WERI-Rb-1 (cell line): ENCODE results near the gene NUP88.

Source experiments
- DNase-seq: peaks from one replicate; pipeline ENCODE4 v3.0.0-alpha.2; 2020
- H3K27ac ChIP-seq: fragments of 250-450 bp; sonication (Bioruptor Pico); 2 replicates; pipeline ENCODE4 v1.5.1; 2020; ENCODE audit warnings: mild to moderate bottlenecking, moderate library complexity
- H3K27me3 ChIP-seq: fragments of 250-450 bp; sonication (Bioruptor Pico); 2 replicates; pipeline ENCODE4 v1.5.1; 2021; ENCODE audit warnings: mild to moderate bottlenecking, low read depth, moderate library complexity; ENCODE audit not compliant: insufficient read depth, severe bottlenecking
- H3K36me3 ChIP-seq: fragments of 250-450 bp; sonication (Bioruptor Pico); 2 replicates; pipeline ENCODE4 v1.5.1; 2020; ENCODE audit warnings: mild to moderate bottlenecking, moderate library complexity
- H3K4me3 ChIP-seq: 2 replicates; pipeline ENCODE4 v1.5.1; 2011; ENCODE audit warnings: low read depth, mild to moderate bottlenecking, control low read depth, low read length
- H3K9me3 ChIP-seq: fragments of 250-450 bp; sonication (Bioruptor Pico); 2 replicates; pipeline ENCODE4 v1.5.1; 2021; ENCODE audit warnings: mild to moderate bottlenecking, moderate library complexity; ENCODE audit not compliant: severe bottlenecking
- CTCF ChIP-seq: IDR thresholded peaks from 2 replicates; pipeline ENCODE4 v1.5.1; 2011; ENCODE audit warnings: low read depth, mild to moderate bottlenecking, control low read depth, inconsistent platforms, low read length

The NUP88 gene

GRCh38 chr17:5379351-5380107 is 39.9 kb downstream of the NUP88 start:
- Histone ChIP-seq H3K27me3 (no peaks in the 10 kb centered on the region), H3K4me3 (no peak overlapping the region), H3K27ac (no peak overlapping the region), H3K9me3 (no peaks in the 10 kb centered on the region), H3K36me3 (peaks cover 95% of the 10 kb centered on the region)
- DNase-seq, result no peak
- TF ChIP-seq CTCF, result no peak

DNA sequence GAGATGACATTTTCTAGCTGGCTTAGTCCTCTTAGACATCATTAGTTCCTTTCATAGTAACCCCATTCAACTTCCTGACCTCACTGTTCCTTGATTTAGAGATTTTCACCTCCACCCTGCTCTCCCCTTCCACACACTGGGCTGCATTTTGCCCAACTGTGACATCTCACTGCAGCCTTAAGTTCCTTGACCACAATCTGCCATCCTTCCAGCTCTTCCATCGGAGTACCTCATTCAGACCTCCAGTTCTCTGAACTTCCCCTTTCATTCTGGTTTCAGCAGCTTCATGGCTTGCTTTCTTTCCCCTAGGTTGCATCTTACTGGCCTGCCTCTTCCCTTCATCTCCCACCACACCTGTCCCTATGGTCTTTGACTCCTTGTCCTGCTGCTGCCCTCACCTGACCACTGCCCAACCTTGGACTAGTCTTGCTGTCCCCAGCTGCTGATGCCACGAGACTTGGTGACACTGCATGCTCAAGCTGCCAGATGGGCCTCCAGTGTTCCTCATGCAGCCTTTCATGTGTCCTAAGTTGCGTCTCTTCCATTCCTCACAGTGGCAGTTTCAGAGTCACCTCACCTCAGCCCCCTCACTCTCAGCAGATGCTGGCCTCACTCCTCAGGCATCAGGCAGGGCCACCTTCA is 40.8 kb downstream of the NUP88 start:
- TF ChIP-seq CTCF, result no peak
- no peak for DNase-seq
- peaks cover 95% of the 10 kb centered on the region for H3K36me3 ChIP-seq
- H3K27me3 ChIP-seq, result no peaks in the 10 kb centered on the region
- H3K27ac ChIP-seq, result no peak overlapping the region
- H3K4me3 ChIP-seq, result no peak overlapping the region
- H3K9me3 ChIP-seq, result no peaks in the 10 kb centered on the region

DNA sequence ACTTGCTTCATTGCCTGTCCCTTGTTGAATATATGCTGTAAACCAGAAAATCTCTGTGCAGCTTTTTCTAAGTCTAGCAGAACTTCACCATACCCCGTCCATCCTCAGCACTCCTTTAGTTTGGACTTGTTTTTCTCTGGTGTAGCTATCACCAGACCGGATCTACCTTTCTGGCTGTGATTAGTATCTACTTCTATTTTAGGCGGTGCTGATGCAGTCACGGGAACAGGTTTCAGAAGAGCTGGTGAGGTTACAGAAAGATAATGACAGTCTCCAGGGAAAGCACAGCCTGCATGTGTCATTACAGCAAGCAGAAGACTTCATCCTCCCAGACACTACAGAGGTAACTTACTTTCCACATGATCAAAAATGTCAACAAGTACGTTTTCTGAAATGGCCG is 46.4 kb downstream of the NUP88 start:
- H3K4me3 ChIP-seq, result no peak overlapping the region
- peaks cover 85% of the 10 kb centered on the region for H3K36me3 ChIP-seq
- TF ChIP-seq CTCF, result no peak
- H3K27me3 ChIP-seq, result no peaks in the 10 kb centered on the region
- no peak for DNase-seq
- no peak overlapping the region for H3K27ac ChIP-seq
- H3K9me3 ChIP-seq, result no peaks in the 10 kb centered on the region

GRCh38 chr17:5370411-5370810 is 49.1 kb downstream of the NUP88 start:
- no peak for DNase-seq
- Histone ChIP-seq H3K4me3 (no peak overlapping the region), H3K9me3 (no peaks in the 10 kb centered on the region), H3K27ac (no peak overlapping the region), H3K36me3 (peaks cover 73% of the 10 kb centered on the region), H3K27me3 (no peaks in the 10 kb centered on the region)
- TF ChIP-seq CTCF, result no peak

DNA sequence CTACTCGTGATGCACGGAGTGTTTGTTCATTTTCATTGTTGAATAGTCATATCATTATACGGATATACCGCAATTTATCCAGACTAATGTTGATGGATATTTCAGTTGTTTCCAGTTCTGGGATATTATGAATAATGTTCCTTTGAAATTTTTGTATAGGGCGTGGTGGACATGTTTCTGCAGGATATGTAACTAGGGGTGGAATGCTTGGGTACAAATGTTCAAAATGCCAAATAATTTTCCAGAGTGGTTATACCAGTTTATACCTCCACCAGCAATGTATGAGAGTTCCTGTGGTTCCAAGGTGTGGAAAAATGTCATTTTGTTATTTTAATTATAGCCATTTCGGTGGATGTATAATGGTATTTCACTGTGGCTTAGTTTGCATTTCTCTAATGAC is 53.6 kb downstream of the NUP88 start:
- Histone ChIP-seq H3K27ac (no peak overlapping the region), H3K9me3 (no peaks in the 10 kb centered on the region), H3K36me3 (peaks cover 59% of the 10 kb centered on the region), H3K27me3 (no peaks in the 10 kb centered on the region), H3K4me3 (no peak overlapping the region)
- no peak for TF ChIP-seq CTCF
- no peak for DNase-seq
